Measurements from ENCODE around the gene ERN2.

- no peak for TF ChIP-seq EZH2phosphoT487 (IDR thresholded peaks at IDR 0.05; ENCODE audit: borderline replicate concordance, low read depth)
- TF ChIP-seq MAX (IDR thresholded peaks at IDR 0.05; ENCODE audit: low read depth): no peak
- no peak for TF ChIP-seq CHD2 (IDR thresholded peaks at IDR 0.05; ENCODE audit: low read length, partially characterized antibody)
- TF ChIP-seq, protein P1, sequence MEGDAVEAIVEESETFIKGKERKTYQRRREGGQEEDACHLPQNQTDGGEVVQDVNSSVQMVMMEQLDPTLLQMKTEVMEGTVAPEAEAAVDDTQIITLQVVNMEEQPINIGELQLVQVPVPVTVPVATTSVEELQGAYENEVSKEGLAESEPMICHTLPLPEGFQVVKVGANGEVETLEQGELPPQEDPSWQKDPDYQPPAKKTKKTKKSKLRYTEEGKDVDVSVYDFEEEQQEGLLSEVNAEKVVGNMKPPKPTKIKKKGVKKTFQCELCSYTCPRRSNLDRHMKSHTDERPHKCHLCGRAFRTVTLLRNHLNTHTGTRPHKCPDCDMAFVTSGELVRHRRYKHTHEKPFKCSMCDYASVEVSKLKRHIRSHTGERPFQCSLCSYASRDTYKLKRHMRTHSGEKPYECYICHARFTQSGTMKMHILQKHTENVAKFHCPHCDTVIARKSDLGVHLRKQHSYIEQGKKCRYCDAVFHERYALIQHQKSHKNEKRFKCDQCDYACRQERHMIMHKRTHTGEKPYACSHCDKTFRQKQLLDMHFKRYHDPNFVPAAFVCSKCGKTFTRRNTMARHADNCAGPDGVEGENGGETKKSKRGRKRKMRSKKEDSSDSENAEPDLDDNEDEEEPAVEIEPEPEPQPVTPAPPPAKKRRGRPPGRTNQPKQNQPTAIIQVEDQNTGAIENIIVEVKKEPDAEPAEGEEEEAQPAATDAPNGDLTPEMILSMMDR (IDR thresholded peaks at IDR 0.05): no peak
- TF ChIP-seq MEF2A (IDR thresholded peaks at IDR 0.05; ENCODE audit: borderline replicate concordance, low read depth): no peak
- no peak for TF ChIP-seq POLR2AphosphoS5 (IDR thresholded peaks at IDR 0.05; ENCODE audit: low read depth, low read length)
- no peak for TF ChIP-seq MXI1 (IDR thresholded peaks at IDR 0.05; ENCODE audit: low read depth, low read length)
- TF ChIP-seq ELF1 (IDR thresholded peaks at IDR 0.05): no peak
- no peak for TF ChIP-seq RXRA (IDR thresholded peaks at IDR 0.05; ENCODE audit: borderline replicate concordance, low read depth)
These were observed 8.1 kb downstream of the ERN2 start for GRCh38 chr16:23704772-23705516.
